ENCODE measurements around the gene SP2. TPM values are rescaled to one million over a fixed set of nuclear protein-coding genes. Genes with fewer than 3 reads are reported as not detected.

SP2 gene
- total RNA-seq, 1 donor from 2014 or later, result 11.3 TPM

DNA sequence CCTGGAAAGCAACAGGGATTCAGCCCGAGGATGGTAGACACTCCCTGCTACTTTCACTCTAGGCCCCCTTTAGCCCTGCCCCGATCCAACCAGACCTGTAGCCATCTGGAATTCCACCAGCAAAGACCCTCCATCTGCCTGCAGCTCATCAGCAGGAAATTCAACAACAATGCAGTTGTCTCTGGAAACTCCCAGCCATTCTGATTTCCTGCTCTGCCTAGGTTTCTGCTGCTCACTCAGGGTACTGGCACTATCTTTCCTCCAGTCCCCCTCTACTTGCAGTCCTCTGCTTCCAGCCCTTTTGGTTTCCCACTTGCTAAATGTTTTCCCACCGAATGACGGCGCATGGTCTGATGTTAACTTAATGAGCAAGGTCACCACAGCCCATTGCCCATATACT is 42.4 kb upstream of the SP2 start:
- intact Hi-C loops (cut with DNase I), result no loop called here
- no peaks in the 10 kb centered on the region for H3K9me3 ChIP-seq
- no peak overlapping the region for H3K27ac ChIP-seq
- TF ChIP-seq POLR2AphosphoS5 (IDR thresholded peaks at IDR 0.05; ENCODE audit: insufficient read depth in 1 of 2, low read depth in 1 of 2), result no peak
- no peak for TF ChIP-seq POLR2A (IDR thresholded peaks at IDR 0.05)
- TF ChIP-seq, protein P1, sequence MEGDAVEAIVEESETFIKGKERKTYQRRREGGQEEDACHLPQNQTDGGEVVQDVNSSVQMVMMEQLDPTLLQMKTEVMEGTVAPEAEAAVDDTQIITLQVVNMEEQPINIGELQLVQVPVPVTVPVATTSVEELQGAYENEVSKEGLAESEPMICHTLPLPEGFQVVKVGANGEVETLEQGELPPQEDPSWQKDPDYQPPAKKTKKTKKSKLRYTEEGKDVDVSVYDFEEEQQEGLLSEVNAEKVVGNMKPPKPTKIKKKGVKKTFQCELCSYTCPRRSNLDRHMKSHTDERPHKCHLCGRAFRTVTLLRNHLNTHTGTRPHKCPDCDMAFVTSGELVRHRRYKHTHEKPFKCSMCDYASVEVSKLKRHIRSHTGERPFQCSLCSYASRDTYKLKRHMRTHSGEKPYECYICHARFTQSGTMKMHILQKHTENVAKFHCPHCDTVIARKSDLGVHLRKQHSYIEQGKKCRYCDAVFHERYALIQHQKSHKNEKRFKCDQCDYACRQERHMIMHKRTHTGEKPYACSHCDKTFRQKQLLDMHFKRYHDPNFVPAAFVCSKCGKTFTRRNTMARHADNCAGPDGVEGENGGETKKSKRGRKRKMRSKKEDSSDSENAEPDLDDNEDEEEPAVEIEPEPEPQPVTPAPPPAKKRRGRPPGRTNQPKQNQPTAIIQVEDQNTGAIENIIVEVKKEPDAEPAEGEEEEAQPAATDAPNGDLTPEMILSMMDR (IDR thresholded peaks at IDR 0.05), result no peak
- H3K4me1 ChIP-seq, result peaks cover 14% of the 10 kb centered on the region
- H3K36me3 ChIP-seq, result no peaks in the 10 kb centered on the region
- no peaks in the 10 kb centered on the region for H3K27me3 ChIP-seq
- no peak for DNase-seq (ENCODE audit: extremely low spot score in 2 of 2)
- H3K4me3 ChIP-seq, result no peak overlapping the region

DNA sequence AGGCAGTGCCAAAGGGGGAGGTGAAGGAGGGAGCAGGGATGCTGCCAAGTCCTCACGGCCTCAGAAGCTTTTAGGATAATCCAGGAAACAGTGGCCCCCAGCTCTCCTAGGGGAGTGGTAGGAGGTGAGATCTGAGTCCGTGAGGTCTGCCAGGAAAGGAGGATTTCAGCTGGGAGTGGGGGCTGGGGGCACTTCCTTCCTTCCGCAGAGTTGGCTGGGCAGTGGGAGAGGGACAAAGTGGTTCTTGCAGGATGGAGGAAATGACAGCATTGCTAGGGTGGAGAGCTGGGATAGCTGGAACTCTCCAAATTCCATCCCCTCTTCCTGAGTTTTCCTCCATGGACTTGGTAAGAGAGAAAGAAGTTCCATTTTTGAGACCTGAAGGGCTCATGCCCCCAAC is 40.3 kb upstream of the SP2 start:
- no peak for TF ChIP-seq POLR2AphosphoS5 (IDR thresholded peaks at IDR 0.05; ENCODE audit: insufficient read depth in 1 of 2, low read depth in 1 of 2)
- Histone ChIP-seq H3K36me3 (no peaks in the 10 kb centered on the region), H3K27ac (no peak overlapping the region), H3K4me1 (peaks cover 14% of the 10 kb centered on the region), H3K9me3 (no peaks in the 10 kb centered on the region), H3K27me3 (no peaks in the 10 kb centered on the region), H3K4me3 (no peak overlapping the region)
- DNase-seq (ENCODE audit: extremely low spot score in 2 of 2), result no peak
- intact Hi-C loops (cut with DNase I), result no loop called here

DNA sequence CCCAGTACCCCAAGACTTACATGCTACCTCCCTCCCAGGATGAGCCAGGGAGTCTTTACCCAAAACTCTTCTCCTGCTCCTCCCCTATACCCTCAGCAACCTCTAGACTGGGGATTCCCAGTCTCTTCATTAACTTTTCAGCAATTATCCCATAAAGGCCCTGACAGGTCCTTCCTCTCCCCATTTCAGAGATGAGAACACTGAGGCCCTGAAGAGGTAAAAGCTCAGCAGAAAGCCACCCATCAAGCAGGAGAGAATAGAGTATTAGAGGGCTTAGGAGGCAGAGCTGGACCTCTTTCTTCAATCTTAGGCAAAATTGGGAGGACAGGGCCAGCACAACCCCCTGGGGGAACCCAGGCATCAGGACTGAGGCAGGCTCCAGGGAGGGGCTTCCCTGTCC is 39.2 kb upstream of the SP2 start:
- intact Hi-C loops (cut with DNase I), result no loop called here
- Histone ChIP-seq H3K4me1 (peaks cover 4% of the 10 kb centered on the region), H3K9me3 (no peaks in the 10 kb centered on the region), H3K36me3 (no peaks in the 10 kb centered on the region), H3K27me3 (no peaks in the 10 kb centered on the region), H3K4me3 (no peak overlapping the region), H3K27ac (no peak overlapping the region)
- DNase-seq (ENCODE audit: extremely low spot score in 2 of 2), result no peak
- no peak for TF ChIP-seq POLR2AphosphoS5 (IDR thresholded peaks at IDR 0.05; ENCODE audit: insufficient read depth in 1 of 2, low read depth in 1 of 2)
- TF ChIP-seq, protein P1 (IDR thresholded peaks at IDR 0.05), result no peak
- TF ChIP-seq POLR2A (IDR thresholded peaks at IDR 0.05), result no peak

DNA sequence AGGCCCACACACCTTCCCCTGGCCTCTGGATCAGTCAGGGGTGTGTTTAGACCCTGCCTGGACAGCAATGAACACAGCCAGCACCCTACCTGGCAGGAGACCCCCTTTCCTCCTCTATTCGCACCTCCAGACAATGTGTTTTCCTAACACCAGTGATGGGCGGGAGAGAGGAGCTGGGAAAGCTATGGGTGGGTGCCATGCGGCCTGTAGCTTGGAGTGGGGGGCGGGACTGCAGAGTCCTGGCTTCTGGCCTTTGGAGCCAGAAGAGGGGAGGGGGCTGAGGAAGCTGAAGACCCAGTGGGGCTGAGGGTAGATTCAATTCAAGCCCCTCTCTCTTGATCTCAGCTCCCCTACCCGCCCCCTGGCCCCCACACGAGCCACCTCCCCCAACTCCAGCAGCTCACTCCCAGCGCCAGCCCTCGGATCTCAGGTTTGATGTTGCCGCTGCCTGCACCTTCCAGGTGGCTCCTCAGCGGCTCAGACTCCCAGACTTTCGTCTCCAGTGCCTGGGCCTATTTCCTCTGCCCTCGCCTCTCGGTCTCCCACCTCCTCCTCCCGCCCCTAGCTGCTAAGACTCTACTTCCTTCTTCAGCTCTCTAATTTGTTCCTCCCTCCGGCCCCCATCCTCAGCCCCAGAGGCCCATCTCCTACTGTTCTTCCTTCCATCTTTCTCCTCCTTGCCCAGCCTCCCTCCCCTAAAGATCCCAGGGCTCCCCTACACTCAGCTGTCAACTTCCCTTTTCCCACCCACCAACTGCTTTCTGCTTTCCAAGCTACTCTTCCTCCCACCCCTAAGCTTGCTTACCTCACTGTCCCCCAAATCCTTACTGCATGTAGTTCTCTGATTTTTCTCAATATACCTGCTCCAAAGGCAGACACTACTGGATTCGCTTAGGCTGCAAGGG is 38.2 kb upstream of the SP2 start:
- Histone ChIP-seq H3K27ac (no peak overlapping the region), H3K4me1 (peaks cover 3% of the 10 kb centered on the region), H3K27me3 (no peaks in the 10 kb centered on the region), H3K4me3 (no peak overlapping the region), H3K36me3 (no peaks in the 10 kb centered on the region), H3K9me3 (no peaks in the 10 kb centered on the region)
- DNase-seq (ENCODE audit: extremely low spot score in 2 of 2), result no peak
- TF ChIP-seq, protein P1 (IDR thresholded peaks at IDR 0.05), result no peak
- TF ChIP-seq POLR2AphosphoS5 (IDR thresholded peaks at IDR 0.05; ENCODE audit: insufficient read depth in 1 of 2, low read depth in 1 of 2) (no peak), POLR2A (IDR thresholded peaks at IDR 0.05) (no peak)
- intact Hi-C loops (cut with DNase I), result no loop called here

DNA sequence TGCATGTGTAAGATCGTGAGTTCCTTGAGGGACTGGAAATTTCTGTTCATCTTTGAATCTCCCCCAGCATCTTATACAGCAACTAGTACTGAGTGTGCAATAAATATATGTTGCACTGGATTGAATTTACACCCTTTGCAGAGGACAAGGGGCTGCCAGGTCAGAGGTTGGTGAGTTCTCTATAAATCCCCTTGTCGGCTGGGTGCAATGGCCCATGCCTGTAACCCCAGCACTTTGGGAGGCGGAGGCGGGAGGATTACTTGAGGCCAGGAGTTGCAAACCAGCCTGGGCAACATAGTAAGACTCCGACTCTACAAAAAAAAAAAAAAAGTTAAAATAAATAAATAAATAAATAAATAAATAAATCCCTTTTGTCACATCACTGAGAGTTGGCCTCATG is 35.6 kb upstream of the SP2 start:
- no peaks in the 10 kb centered on the region for H3K9me3 ChIP-seq
- no peak overlapping the region for H3K4me3 ChIP-seq
- H3K4me1 ChIP-seq, result peaks cover 5% of the 10 kb centered on the region
- no peak for DNase-seq (ENCODE audit: extremely low spot score in 2 of 2)
- TF ChIP-seq POLR2A (IDR thresholded peaks at IDR 0.05) (no peak), POLR2AphosphoS5 (IDR thresholded peaks at IDR 0.05; ENCODE audit: insufficient read depth in 1 of 2, low read depth in 1 of 2) (no peak)
- TF ChIP-seq, protein P1 (IDR thresholded peaks at IDR 0.05), result no peak
- intact Hi-C loops (cut with DNase I), result no loop called here
- no peaks in the 10 kb centered on the region for H3K36me3 ChIP-seq
- no peaks in the 10 kb centered on the region for H3K27me3 ChIP-seq
- no peak overlapping the region for H3K27ac ChIP-seq
